HCT116 (cell line): ENCODE results near the gene BMPER.

Source experiments
- CBX3 ChIP-seq: IDR thresholded peaks from 2 replicates; pipeline ENCODE4 v1.6.1; 2012; ENCODE audit warnings: low read depth
- EZH2 ChIP-seq: fragments of 200-600 bp; sonication (generic); IDR thresholded peaks from 2 replicates; pipeline ENCODE4 v1.6.1; 2017; ENCODE audit warnings: antibody characterized with exemption, mixed run types
- RAD21 ChIP-seq: IDR thresholded peaks from 2 replicates; pipeline ENCODE4 v1.6.1; 2012; ENCODE audit warnings: low read depth, mild to moderate bottlenecking
- TF ChIP-seq, protein P1 (sequence below), 3 experiments: fragments of 200-600 bp in 1 of 3; sonication (generic) in 1 of 3; IDR thresholded peaks in 2 of 3; conservative IDR thresholded peaks in 1 of 3; 2 replicates each; pipeline ENCODE4 v1.5.1; 2012 to 2017; ENCODE audit warnings: low read depth in 2 of 3, low read length in 2 of 3, antibody characterized with exemption in 1 of 3, borderline replicate concordance in 1 of 3, control low read depth in 1 of 3, mild to moderate bottlenecking in 1 of 3, mixed read lengths in 1 of 3, mixed run types in 1 of 3, moderate library complexity in 1 of 3; ENCODE audit not compliant: insufficient read depth in 1 of 3

DNA sequence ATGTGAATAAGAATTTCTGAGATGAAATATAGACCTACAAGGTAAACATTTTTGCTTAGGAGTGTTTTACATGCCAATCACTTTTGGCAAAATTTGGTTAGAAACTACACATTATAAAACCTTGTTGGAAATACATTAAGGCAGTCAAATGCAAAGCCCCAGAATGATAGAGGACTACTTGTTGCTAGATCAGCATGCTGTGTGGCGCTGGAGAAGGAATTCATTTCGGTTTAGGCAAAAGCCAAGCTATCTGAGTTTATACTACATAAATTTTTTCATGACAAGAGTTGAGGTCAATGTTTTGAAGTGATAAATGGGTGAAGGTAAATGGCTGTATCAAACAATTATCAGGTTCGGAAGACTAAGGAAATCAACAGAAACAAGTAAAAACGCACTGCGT lies 2.3 kb downstream of the BMPER start:
- TF ChIP-seq CBX3 = no peak
- TF ChIP-seq RAD21 = no peak
- TF ChIP-seq, protein P1, sequence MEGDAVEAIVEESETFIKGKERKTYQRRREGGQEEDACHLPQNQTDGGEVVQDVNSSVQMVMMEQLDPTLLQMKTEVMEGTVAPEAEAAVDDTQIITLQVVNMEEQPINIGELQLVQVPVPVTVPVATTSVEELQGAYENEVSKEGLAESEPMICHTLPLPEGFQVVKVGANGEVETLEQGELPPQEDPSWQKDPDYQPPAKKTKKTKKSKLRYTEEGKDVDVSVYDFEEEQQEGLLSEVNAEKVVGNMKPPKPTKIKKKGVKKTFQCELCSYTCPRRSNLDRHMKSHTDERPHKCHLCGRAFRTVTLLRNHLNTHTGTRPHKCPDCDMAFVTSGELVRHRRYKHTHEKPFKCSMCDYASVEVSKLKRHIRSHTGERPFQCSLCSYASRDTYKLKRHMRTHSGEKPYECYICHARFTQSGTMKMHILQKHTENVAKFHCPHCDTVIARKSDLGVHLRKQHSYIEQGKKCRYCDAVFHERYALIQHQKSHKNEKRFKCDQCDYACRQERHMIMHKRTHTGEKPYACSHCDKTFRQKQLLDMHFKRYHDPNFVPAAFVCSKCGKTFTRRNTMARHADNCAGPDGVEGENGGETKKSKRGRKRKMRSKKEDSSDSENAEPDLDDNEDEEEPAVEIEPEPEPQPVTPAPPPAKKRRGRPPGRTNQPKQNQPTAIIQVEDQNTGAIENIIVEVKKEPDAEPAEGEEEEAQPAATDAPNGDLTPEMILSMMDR (IDR thresholded peaks at IDR 0.05 in 2 of 3, conservative IDR thresholded peaks at IDR 0.05 in 1 of 3; ENCODE audit: borderline replicate concordance in 1 of 3, insufficient read depth in 1 of 3, low read depth in 2 of 3, low read length in 2 of 3) = no peak
- no peak for TF ChIP-seq EZH2
